Activated CD8-positive, alpha-beta memory T cell treated with anti-CD3 and anti-CD28 coated beads, Interleukin-2, amount 50 U/mL, for 1 hour (primary cell): Measurements from ENCODE around the gene TLCD5.

Experiments
- DNase-seq: peaks from one replicate; pipeline ENCODE4 v3.0.0-alpha.2; 2020; ENCODE audit errors: extremely low read depth

TLCD5 gene

GRCh38 chr11:120324932-120325810 lies at the start of gene TLCD5:
Gene TLCD5, plus strand, starts transcription at chr11:120325299. Its CDS starts 2,143 bp downstream, at chr11:120327442.
- no peak for DNase-seq

GRCh38 chr11:120279502-120279901 lies 45.6 kb upstream of the TLCD5 start:
- no peak for DNase-seq

GRCh38 chr11:120280600-120281051 lies 44.5 kb upstream of the TLCD5 start:
- DNase-seq, result no peak

GRCh38 chr11:120281143-120281795 lies 43.8 kb upstream of the TLCD5 start:
- no peak for DNase-seq

- DNase-seq, result no peak
Observed at GRCh38 chr11:120283124-120283523, 42.0 kb upstream of the TLCD5 start.

- no peak for DNase-seq
Observed at GRCh38 chr11:120284272-120284671, 40.8 kb upstream of the TLCD5 start.

GRCh38 chr11:120285256-120285655 lies 39.8 kb upstream of the TLCD5 start:
- DNase-seq, result no peak

GRCh38 chr11:120288021-120288420 lies 37.1 kb upstream of the TLCD5 start:
- DNase-seq, result no peak

GRCh38 chr11:120289426-120289825 lies 35.7 kb upstream of the TLCD5 start:
- no peak for DNase-seq

- no peak for DNase-seq
Observed at GRCh38 chr11:120290956-120291355, 34.1 kb upstream of the TLCD5 start.

- no peak for DNase-seq
Observed at GRCh38 chr11:120293038-120293800, 31.9 kb upstream of the TLCD5 start.

- DNase-seq, result no peak
Observed at GRCh38 chr11:120294096-120294495, 31.0 kb upstream of the TLCD5 start.

- no peak for DNase-seq
Observed at GRCh38 chr11:120295099-120295498, 30.0 kb upstream of the TLCD5 start.

GRCh38 chr11:120296554-120296953 lies 28.5 kb upstream of the TLCD5 start:
- DNase-seq, result no peak

GRCh38 chr11:120298461-120298860 lies 26.6 kb upstream of the TLCD5 start:
- no peak for DNase-seq

GRCh38 chr11:120302001-120302805 lies 22.9 kb upstream of the TLCD5 start:
- DNase-seq, result no peak

- peak; percentile 13 for DNase-seq
Observed at GRCh38 chr11:120303004-120303637, 22.0 kb upstream of the TLCD5 start.

- DNase-seq, result no peak
Observed at GRCh38 chr11:120304526-120304925, 20.6 kb upstream of the TLCD5 start.

GRCh38 chr11:120305286-120305685 lies 19.8 kb upstream of the TLCD5 start:
- no peak for DNase-seq

- DNase-seq, result no peak
Observed at GRCh38 chr11:120306519-120307242, 18.4 kb upstream of the TLCD5 start.
